Adrenal gland (tissue), 5 donors: ENCODE data around the gene CCDC61.

Experiments
- CTCF ChIP-seq, 6 experiments: fragments of 450-650 bp in 4 of 6; fragments of 200-600 bp in 2 of 6; sonication (generic) in 1 of 6; IDR thresholded peaks; 1 replicate in 5 of 6; 2 replicates in 1 of 6; pipeline versions ENCODE4 v1.5.1 to v1.8.0; 2016 to 2021; ENCODE audit warnings: antibody characterized with exemption in 6 of 6, mild to moderate bottlenecking in 2 of 6, moderate library complexity in 1 of 6
- POLR2A ChIP-seq, 2 donors: fragments of 450-650 bp; IDR thresholded peaks; one replicate each; pipeline ENCODE4 v1.6.1; 2017; ENCODE audit warnings: antibody characterized with exemption in 2 of 2, mild to moderate bottlenecking in 2 of 2, moderate library complexity in 1 of 2
- donor health status: DM: no; HTN: no; CAD: no.

GRCh38 chr19:45953676-45954075 is 41.6 kb upstream of the CCDC61 start:
- TF ChIP-seq POLR2A (IDR thresholded peaks at IDR 0.05) (no peak), CTCF (IDR thresholded peaks at IDR 0.05) (no peak)
